Heart left ventricle (tissue), 16 donors: Measurements from ENCODE around the gene COA1. TPM values are rescaled to one million over a fixed set of nuclear protein-coding genes. Genes with fewer than 3 reads are reported as not detected.

ENCODE experiments used
- ATAC-seq, 4 donors: fragments of 200-7000 bp; cut with Tn5 transposase; one replicate each; pipeline ENCODE4 v1.9.1; 2020 to 2022; ENCODE audit warnings: moderate library complexity in 4 of 4, mild to moderate bottlenecking in 3 of 4, moderate number of reproducible peaks in 1 of 4
- DNase-seq, 5 donors: peaks; one replicate each; pipeline ENCODE4 v3.0.0-alpha.2; 2020
- H3K27ac ChIP-seq, 12 donors: fragments of 200-600 bp; sonication (generic) in 4 of 12; one replicate each; pipeline versions ENCODE4 v1.5.0 to v1.8.0; 2016 to 2022; ENCODE audit warnings: mild to moderate bottlenecking in 2 of 12
- H3K27me3 ChIP-seq, 9 donors: fragments of 200-600 bp; sonication (generic) in 2 of 9; one replicate each; pipeline versions ENCODE4 v1.5.1 to v1.8.0; 2016 to 2022; ENCODE audit warnings: mild to moderate bottlenecking in 3 of 9
- H3K36me3 ChIP-seq, 9 donors: fragments of 200-600 bp; sonication (generic) in 2 of 9; one replicate each; pipeline versions ENCODE4 v1.5.0 to v1.8.0; 2018 to 2022; ENCODE audit warnings: mild to moderate bottlenecking in 2 of 9
- H3K4me1 ChIP-seq, 12 donors: fragments of 200-600 bp; sonication (generic) in 4 of 12; one replicate each; pipeline versions ENCODE4 v1.5.0 to v1.8.0; 2016 to 2022; ENCODE audit warnings: mild to moderate bottlenecking in 3 of 12
- H3K4me3 ChIP-seq, 12 donors: fragments of 200-600 bp; sonication (generic) in 4 of 12; one replicate each; pipeline versions ENCODE4 v1.5.0 to v1.8.0; 2017 to 2022; ENCODE audit warnings: mild to moderate bottlenecking in 9 of 12, moderate library complexity in 4 of 12
- H3K9me3 ChIP-seq, 12 donors: fragments of 200-600 bp; sonication (generic) in 4 of 12; one replicate each; pipeline versions ENCODE4 v1.5.0 to v1.8.0; 2016 to 2022; ENCODE audit warnings: mild to moderate bottlenecking in 1 of 12
- CTCF ChIP-seq, 12 donors: fragments of 200-600 bp; sonication (generic) in 4 of 12; IDR thresholded peaks; one replicate each; pipeline versions ENCODE4 v1.5.0 to v1.8.0; 2018 to 2022; ENCODE audit warnings: antibody characterized with exemption in 12 of 12, mild to moderate bottlenecking in 5 of 12
- POLR2A ChIP-seq, 2 donors: fragments of 450-650 bp; IDR thresholded peaks; one replicate each; pipeline ENCODE4 v1.6.1; 2017; ENCODE audit warnings: antibody characterized with exemption in 2 of 2, mild to moderate bottlenecking in 2 of 2, moderate library complexity in 2 of 2
- WGBS, 4 donors: extraction: QIAGEN DNeasy Blood & Tissue Kit in 2 of 4; methylation state at CpG; one replicate each; pipeline versions ENCODE4 v1.1.5 to v1.1.7; 2013 to 2018; 5-methylcytosine and 5-hydroxymethylcytosine counted together
- intact Hi-C, 10 donors: fragments of 100-400 bp; cut with DNase I; formaldehyde crosslinking; loops; one replicate each; pipeline versions ENCODE4 v1.11.1 to v1.14.2; 2022
- polyA plus RNA-seq, 2 donors: library from polyadenylated mRNA; stranded (reverse); fragments of 200-250 nt; gene quantifications; one replicate each; pipeline ENCODE4 v1.2.3, GENCODE V29; 2013
- total RNA-seq, 9 donors: library from RNA; depleted of rRNA in 2 of 9; stranded (reverse); fragments of >200 nt in 2 of 9; fragmentation: NEBNext Ultra II Directional in 3 of 9; extraction: Animal tissue kit (Norgen Biotek cat#: 25700) in 3 of 9; gene quantifications; one replicate each; pipeline versions ENCODE4 v1.1.0 to v1.2.4, GENCODE V29; 2016 to 2023
- donor health status: ischemic (EF 13 %, LVEDD 7.1; RV severe dilation, severe dysfunction).
- donor health status: healthy with polysubstance abuse.
- donor health status: DM: no; HTN: yes; CAD: no.
- donor health status: DM: no; HTN: no; CAD: no.
- donor health status: ischemic (EF 25% LVEDD 6.9; RV normal size, moderate dysfunction).
- donor health status: ischemic (EF 25% LVEDD 5.7; RV mildly dilated, moderate dysfunction).
- donor health status: healthy.
- donor health status: DM: yes; HTN: yes; CAD: no.
- donor health status: ischemic (EF 35%, LVEDD 5.7; RV mildly dilated, moderate dysfunction).
- donor health status: nonischemic (EF 11% LVEDD 7.7; RV severe dilation, severe dysfunction).
- donor health status: DM: yes; HTN: yes; CAD: no.
- donor health status: PGD.
- donor health status: ischemic (EF 29% LVEDD 5.4; RV normal size, mild dysfunction).
- donor health status: nonischemic (EF 23%, LVEDD 6.1; RV moderate dilation, normal function).

Gene COA1
- total and polyA plus RNA-seq, 11 donors: 57.5 to 81.2 (median 68.6) TPM

- Histone ChIP-seq H3K27me3 (no peaks in the 10 kb centered on the region), H3K36me3 (no peaks in the 10 kb centered on the region), H3K4me3 (no peak overlapping the region), H3K9me3 (no peaks in the 10 kb centered on the region), H3K4me1 (peaks cover 0 to 59% (median 8%) of the 10 kb centered on the region in 12 donors), H3K27ac (peak overlapping the region in 1 of 12 donors; percentile 82)
- no peak for TF ChIP-seq CTCF (IDR thresholded peaks at IDR 0.05)
- no peak for TF ChIP-seq POLR2A (IDR thresholded peaks at IDR 0.05)
- ATAC-seq: no peak
- intact Hi-C loops: loop anchor here in 1 of 10 donors (2.0 kb wide), 1 partner anchor 26 kb away; no protein-coding TSS in a partner anchor
- DNase-seq: peak in 1 of 5 donors; percentile 18
- WGBS, 4 donors: 91 to 98% (median 93%) methylated on average over 1 of the region's 1 CpG
Observed at GRCh38 chr7:43756368-43757072, 27.2 kb upstream of the COA1 start.

GRCh38 chr7:43754596-43754995 is 25.3 kb upstream of the COA1 start:
- Histone ChIP-seq H3K9me3 (no peaks in the 10 kb centered on the region), H3K4me3 (no peak overlapping the region), H3K4me1 (peaks cover 0 to 51% (median 7%) of the 10 kb centered on the region in 12 donors), H3K27ac (no peak overlapping the region), H3K36me3 (no peaks in the 10 kb centered on the region), H3K27me3 (no peaks in the 10 kb centered on the region)
- 67 to 76% (median 72%) methylated on average over 4 of the region's 4 CpGs for WGBS, 4 donors
- ATAC-seq: no peak
- no peak for TF ChIP-seq POLR2A (IDR thresholded peaks at IDR 0.05)
- no peak for DNase-seq
- intact Hi-C loops: no loop called here

GRCh38 chr7:43753843-43754242 is 24.5 kb upstream of the COA1 start:
- Histone ChIP-seq H3K27me3 (no peaks in the 10 kb centered on the region), H3K4me1 (peaks cover 0 to 46% (median 6%) of the 10 kb centered on the region in 12 donors), H3K27ac (peak overlapping the region in 1 of 12 donors; percentile 58), H3K4me3 (no peak overlapping the region), H3K9me3 (no peaks in the 10 kb centered on the region), H3K36me3 (no peaks in the 10 kb centered on the region)
- TF ChIP-seq POLR2A (IDR thresholded peaks at IDR 0.05) (no peak), CTCF (IDR thresholded peaks at IDR 0.05) (no peak)
- no peak for DNase-seq
- no peak for ATAC-seq
- WGBS, 4 donors: 86 to 88% (median 87%) methylated on average over 3 of the region's 3 CpGs
- intact Hi-C loops: no loop called here

GRCh38 chr7:43753271-43753810 is 24.0 kb upstream of the COA1 start:
- no peak for ATAC-seq
- H3K9me3 ChIP-seq: no peaks in the 10 kb centered on the region
- no peaks in the 10 kb centered on the region for H3K36me3 ChIP-seq
- intact Hi-C loops: no loop called here
- H3K4me3 ChIP-seq: no peak overlapping the region
- TF ChIP-seq POLR2A (IDR thresholded peaks at IDR 0.05) (no peak), CTCF (IDR thresholded peaks at IDR 0.05) (no peak)
- no peak for DNase-seq
- no peaks in the 10 kb centered on the region for H3K27me3 ChIP-seq
- peaks cover 0 to 46% (median 5%) of the 10 kb centered on the region in 12 donors for H3K4me1 ChIP-seq
- peak overlapping the region in 1 of 12 donors; percentile 58 for H3K27ac ChIP-seq
- WGBS, 4 donors: 76 to 89% (median 81%) methylated on average over 1 of the region's 1 CpG
